Measurements from ENCODE around the gene CCNG1. TPM values are rescaled to one million over a fixed set of nuclear protein-coding genes. Genes with fewer than 3 reads are reported as not detected.
A peak's percentile ranks its signal among the peaks of the same experiment; 100 is the strongest.

The CCNG1 gene
- total RNA-seq, 1 donor, result 319 TPM

DNA sequence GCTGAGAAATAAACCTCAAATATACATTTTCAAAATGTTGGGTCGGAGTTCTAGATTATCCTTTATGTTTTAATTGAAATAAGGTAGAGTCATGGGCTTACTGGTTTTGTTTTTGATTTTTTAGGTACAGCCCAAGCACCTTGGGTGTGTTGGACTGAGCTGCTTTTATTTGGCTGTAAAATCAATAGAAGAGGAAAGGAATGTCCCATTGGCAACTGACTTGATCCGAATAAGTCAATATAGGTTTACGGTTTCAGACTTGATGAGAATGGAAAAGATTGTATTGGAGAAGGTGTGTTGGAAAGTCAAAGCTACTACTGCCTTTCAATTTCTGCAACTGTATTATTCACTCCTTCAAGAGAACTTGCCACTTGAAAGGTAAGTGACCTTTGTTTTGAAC, 3.6 kb downstream of the CCNG1 start:
- no peak for DNase-seq (ENCODE audit: low read depth)
- TF ChIP-seq, protein P1, sequence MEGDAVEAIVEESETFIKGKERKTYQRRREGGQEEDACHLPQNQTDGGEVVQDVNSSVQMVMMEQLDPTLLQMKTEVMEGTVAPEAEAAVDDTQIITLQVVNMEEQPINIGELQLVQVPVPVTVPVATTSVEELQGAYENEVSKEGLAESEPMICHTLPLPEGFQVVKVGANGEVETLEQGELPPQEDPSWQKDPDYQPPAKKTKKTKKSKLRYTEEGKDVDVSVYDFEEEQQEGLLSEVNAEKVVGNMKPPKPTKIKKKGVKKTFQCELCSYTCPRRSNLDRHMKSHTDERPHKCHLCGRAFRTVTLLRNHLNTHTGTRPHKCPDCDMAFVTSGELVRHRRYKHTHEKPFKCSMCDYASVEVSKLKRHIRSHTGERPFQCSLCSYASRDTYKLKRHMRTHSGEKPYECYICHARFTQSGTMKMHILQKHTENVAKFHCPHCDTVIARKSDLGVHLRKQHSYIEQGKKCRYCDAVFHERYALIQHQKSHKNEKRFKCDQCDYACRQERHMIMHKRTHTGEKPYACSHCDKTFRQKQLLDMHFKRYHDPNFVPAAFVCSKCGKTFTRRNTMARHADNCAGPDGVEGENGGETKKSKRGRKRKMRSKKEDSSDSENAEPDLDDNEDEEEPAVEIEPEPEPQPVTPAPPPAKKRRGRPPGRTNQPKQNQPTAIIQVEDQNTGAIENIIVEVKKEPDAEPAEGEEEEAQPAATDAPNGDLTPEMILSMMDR (IDR thresholded peaks at IDR 0.05; ENCODE audit: insufficient read depth, low read depth, low read length), result no peak
- H3K4me3 ChIP-seq (ENCODE audit: low read depth, low read length), result peak overlapping the region; percentile 99

DNA sequence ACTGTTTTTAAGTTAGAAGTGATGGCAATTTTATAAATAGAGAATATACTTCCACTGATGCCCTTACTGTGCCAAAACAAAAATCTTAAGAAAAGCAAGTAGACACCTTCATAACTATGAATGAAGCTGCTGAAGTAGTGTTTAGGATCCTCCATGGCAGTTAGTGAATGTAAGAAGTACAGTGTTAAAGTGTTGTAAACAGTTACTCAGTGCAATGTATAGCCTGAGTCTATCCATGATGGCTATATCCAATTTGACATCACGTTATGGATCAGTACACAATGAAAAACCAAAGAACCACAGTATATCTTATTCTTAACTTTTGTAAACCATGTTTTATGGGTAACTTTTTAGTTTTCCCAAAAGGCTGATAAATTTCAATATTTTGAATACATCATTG, 7.1 kb downstream of the CCNG1 start:
- DNase-seq (ENCODE audit: low read depth), result no peak
- H3K4me3 ChIP-seq (ENCODE audit: low read depth, low read length), result no peak overlapping the region
- TF ChIP-seq, protein P1 (IDR thresholded peaks at IDR 0.05; ENCODE audit: insufficient read depth, low read depth, low read length), result no peak

DNA sequence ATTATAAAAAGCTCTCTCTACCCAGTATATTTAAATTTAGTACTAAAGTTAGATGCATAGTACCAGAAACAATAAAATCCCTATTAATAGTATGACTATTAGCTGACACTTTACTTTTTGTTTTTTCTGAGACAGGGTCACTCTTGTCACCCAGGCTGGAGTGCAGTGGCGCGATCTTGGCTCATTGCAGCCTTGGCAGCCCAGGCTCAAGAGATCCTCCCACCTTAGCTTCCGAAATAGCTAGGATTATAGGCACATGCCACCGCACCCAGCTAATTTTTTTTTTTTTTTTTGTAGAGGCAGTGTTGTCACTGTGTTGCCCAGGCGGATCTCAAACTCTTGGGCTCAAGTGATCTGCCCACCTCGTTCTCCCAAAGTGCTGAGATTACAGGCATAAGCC, 8.0 kb downstream of the CCNG1 start:
- no peak overlapping the region for H3K4me3 ChIP-seq (ENCODE audit: low read depth, low read length)
- no peak for DNase-seq (ENCODE audit: low read depth)
- TF ChIP-seq, protein P1 (IDR thresholded peaks at IDR 0.05; ENCODE audit: insufficient read depth, low read depth, low read length), result no peak

DNA sequence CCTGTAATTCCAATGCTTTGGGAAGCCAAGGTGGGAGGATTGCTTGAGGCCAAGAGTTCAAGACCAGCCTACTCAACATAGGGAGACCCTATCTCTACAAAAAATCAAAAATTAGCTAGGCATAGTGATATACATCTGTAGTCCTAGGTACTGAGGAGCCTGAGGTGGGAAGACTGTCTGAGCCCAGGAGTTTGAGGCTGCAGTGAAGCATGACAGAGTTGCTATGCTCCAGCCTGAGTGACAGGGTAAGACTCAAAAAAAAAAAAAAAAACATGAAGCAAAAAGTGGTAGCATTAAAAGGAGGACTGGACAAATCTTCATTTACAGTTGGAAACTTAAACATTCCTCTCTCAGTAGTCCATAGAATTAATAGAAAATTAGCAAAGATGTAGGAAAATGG, 9.8 kb downstream of the CCNG1 start:
- no peak overlapping the region for H3K4me3 ChIP-seq (ENCODE audit: low read depth, low read length)
- TF ChIP-seq, protein P1 (IDR thresholded peaks at IDR 0.05; ENCODE audit: insufficient read depth, low read depth, low read length), result no peak
- no peak for DNase-seq (ENCODE audit: low read depth)

DNA sequence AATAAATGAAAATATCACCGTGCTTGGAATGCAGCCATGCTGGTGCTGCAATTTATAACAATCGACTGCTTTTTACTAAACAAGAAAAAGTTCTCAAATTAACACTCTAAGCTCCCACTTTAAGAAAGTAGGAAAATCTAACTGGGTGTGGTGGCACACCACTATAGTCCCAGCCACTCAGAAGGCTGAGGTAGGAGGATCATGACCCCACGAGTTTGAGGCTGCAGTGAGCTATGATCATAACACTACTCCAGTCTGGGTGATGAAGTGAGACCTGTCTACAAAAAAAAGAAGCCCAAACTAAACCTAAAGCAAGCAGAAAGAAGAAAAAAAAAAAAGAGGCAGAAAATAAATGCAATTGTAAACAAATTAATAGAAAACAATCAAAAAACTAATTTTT, 10.5 kb downstream of the CCNG1 start:
- H3K4me3 ChIP-seq (ENCODE audit: low read depth, low read length), result no peak overlapping the region
- TF ChIP-seq, protein P1 (IDR thresholded peaks at IDR 0.05; ENCODE audit: insufficient read depth, low read depth, low read length), result no peak
- DNase-seq (ENCODE audit: low read depth), result no peak

DNA sequence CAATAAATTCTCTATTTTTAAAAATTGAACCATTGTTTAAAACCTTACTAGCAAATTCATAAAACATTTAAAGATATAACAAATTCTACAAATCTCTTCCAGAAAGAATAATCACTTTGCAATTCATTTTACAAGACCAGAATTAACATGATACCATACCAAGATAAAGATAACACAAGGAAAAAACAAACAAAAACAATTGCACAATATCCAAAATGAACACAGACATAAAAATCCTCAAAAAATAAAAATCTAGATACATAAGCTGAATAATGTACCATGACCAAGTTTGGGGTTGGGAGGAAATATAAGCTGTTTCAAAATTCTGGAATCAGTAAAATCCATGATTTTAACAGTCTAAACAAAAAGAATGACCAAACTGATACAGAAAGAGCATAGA, 11.1 kb downstream of the CCNG1 start:
- TF ChIP-seq, protein P1 (IDR thresholded peaks at IDR 0.05; ENCODE audit: insufficient read depth, low read depth, low read length), result no peak

DNA sequence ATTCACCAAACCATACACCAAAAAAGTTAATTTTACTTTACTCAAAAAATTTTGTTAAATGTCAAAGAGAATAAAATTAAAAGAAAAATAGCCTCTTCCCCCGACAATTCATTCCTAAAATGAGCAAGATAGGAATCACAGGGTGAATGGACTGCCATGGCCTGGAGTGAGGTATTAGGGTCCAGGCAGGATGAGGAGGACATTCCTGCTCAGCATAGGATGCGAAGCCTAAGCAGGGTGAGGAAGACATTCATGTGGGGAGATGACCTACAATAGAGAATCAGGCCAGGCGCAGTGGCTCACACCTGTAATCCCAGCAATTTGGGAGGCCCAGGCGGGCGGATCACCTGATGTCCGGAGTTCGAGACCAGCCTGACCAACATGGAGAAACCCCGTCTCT, 14.1 kb downstream of the CCNG1 start:
- no peak for DNase-seq (ENCODE audit: low read depth)
- H3K4me3 ChIP-seq (ENCODE audit: low read depth, low read length), result no peak overlapping the region
- TF ChIP-seq, protein P1 (IDR thresholded peaks at IDR 0.05; ENCODE audit: insufficient read depth, low read depth, low read length), result no peak

More for the DNA sequence above, 11.1 kb downstream of the CCNG1 start:
- no peak overlapping the region for H3K4me3 ChIP-seq (ENCODE audit: low read depth, low read length)
- DNase-seq (ENCODE audit: low read depth), result no peak

All from fibroblast of villous mesenchyme (primary cell).